ENCODE data around the gene POLR2F. TPM values are rescaled to one million over a fixed set of nuclear protein-coding genes. Genes with fewer than 3 reads are reported as not detected.

Gene POLR2F
- total RNA-seq, 1 donor from 2014 or later: 75.5 TPM

DNA sequence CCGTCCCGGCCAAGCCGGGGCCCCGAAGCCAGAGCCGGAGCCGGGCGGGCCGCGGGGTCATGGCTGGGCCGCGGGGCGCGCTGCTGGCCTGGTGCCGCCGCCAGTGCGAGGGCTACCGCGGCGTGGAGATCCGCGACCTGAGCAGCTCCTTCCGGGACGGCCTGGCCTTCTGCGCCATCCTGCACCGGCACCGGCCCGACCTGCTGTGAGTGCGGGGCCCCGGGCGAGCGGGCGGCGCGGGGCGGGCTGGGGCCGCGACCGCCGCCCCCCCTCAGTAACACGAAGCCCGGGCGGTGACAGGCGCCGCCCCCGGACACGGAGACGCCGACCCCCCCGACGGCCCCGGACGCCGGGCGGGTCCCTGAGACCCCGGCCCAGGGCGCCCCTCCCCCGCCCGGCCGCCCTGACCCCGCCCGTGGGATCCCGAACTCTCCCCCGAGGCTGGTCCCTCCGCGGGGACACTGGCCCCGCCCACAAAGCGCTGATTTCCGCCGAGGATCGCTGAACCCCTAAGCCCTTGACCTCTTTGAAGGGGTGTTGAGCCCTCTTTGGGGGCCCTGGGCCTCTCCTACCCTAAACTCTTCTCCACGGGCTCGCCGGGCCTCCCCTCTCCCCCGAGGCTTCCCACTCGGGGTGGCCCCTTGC, 47.0 kb upstream of the POLR2F start:
- H3K27me3 Mint-ChIP-seq (ENCODE audit: insufficient read depth, low read depth): no peaks in the 10 kb centered on the region
- Histone ChIP-seq H3K36me3 (no peaks in the 10 kb centered on the region), H3K9me3 (ENCODE audit: low read depth) (no peaks in the 10 kb centered on the region), H3K4me2 (peak overlapping the region; percentile 97), H3F3A (ENCODE audit: low read depth) (peaks cover 24% of the 10 kb centered on the region), H2AFZ (replicated peaks) (peak overlapping the region; percentile 63), H4K20me1 (ENCODE audit: low read depth) (peaks cover 20% of the 10 kb centered on the region), H3K4me1 (peaks cover 31% of the 10 kb centered on the region), H3K9ac (no peak overlapping the region), H3K79me2 (ENCODE audit: low read depth) (peaks cover 6% of the 10 kb centered on the region), H3K4me3 (peak overlapping the region; percentile 80), H3K27me3 (no peaks in the 10 kb centered on the region), H3K27ac (no peak overlapping the region)
- H3K27ac Mint-ChIP-seq: no peak overlapping the region
- H3K4me3 Mint-ChIP-seq: peak overlapping the region; percentile 85
- DNase-seq (ENCODE audit: low spot score): peak; percentile 55
- TF ChIP-seq EZH2 (IDR thresholded peaks at IDR 0.05) (no peak), EZH2phosphoT487 (IDR thresholded peaks at IDR 0.05) (no peak)
- TF ChIP-seq, protein P1, sequence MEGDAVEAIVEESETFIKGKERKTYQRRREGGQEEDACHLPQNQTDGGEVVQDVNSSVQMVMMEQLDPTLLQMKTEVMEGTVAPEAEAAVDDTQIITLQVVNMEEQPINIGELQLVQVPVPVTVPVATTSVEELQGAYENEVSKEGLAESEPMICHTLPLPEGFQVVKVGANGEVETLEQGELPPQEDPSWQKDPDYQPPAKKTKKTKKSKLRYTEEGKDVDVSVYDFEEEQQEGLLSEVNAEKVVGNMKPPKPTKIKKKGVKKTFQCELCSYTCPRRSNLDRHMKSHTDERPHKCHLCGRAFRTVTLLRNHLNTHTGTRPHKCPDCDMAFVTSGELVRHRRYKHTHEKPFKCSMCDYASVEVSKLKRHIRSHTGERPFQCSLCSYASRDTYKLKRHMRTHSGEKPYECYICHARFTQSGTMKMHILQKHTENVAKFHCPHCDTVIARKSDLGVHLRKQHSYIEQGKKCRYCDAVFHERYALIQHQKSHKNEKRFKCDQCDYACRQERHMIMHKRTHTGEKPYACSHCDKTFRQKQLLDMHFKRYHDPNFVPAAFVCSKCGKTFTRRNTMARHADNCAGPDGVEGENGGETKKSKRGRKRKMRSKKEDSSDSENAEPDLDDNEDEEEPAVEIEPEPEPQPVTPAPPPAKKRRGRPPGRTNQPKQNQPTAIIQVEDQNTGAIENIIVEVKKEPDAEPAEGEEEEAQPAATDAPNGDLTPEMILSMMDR (IDR thresholded peaks at IDR 0.05): no peak
- H3K9me3 Mint-ChIP-seq: no peaks in the 10 kb centered on the region
- peaks cover 46% of the 10 kb centered on the region for H3K4me1 Mint-ChIP-seq
- H3K36me3 Mint-ChIP-seq: peaks cover 4% of the 10 kb centered on the region

DNA sequence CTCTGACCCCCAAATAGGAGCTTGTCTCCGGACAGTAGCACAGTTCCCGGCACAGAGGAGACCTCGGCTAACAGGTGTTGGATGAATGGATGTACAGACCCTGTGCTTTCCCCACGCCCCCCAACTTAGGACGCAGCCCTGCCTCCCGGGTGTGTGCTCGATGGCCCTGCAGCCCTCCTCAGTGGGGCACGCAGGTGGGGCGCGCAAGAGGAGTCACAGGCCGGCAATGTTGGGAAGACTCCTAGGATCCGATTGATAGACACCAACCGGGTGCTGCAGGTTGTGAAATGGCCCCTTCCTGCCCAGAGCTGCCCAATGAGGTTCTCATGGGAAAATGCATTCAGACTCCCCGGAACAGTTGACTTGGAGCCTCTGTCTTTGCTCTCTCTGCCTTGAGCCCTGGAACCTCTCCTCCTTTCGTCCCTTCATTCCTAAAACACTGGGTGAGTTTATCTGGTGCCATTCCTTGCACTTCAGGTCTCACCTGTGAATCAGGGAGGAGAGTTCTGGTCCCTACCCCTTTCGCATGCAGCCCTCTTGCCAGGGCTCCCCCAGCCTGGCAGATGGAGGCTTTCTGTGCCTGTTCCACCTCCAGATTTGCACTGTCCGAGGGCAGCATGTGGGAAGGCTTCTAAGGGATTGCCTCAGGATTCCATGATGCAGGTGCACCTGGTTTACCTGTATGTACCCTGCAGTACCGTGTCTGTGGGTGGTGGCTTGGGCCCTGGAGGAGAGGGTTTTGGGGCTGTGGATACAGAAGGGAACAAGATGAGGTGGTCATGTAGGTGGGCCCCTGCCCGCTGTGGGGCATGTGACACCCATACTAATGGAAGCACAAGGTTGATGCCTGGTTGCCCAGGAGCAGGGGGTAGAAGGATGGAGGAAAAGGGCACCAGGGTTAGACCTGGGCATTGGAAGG, 46.2 kb upstream of the POLR2F start:
- Mint-ChIP-seq H3K4me1 (peaks cover 49% of the 10 kb centered on the region), H3K27ac (peak overlapping the region; percentile 7), H3K9me3 (no peaks in the 10 kb centered on the region), H3K36me3 (peaks cover 4% of the 10 kb centered on the region), H3K27me3 (ENCODE audit: insufficient read depth, low read depth) (no peaks in the 10 kb centered on the region), H3K4me3 (peak overlapping the region; percentile 85)
- Histone ChIP-seq H3K27ac (no peak overlapping the region), H2AFZ (replicated peaks) (no peak overlapping the region), H3K4me1 (peaks cover 33% of the 10 kb centered on the region), H4K20me1 (ENCODE audit: low read depth) (peaks cover 27% of the 10 kb centered on the region), H3K9ac (no peak overlapping the region), H3K79me2 (ENCODE audit: low read depth) (peaks cover 6% of the 10 kb centered on the region), H3K27me3 (no peaks in the 10 kb centered on the region), H3K4me3 (peak overlapping the region; percentile 80), H3F3A (ENCODE audit: low read depth) (peaks cover 24% of the 10 kb centered on the region), H3K36me3 (no peaks in the 10 kb centered on the region), H3K4me2 (peak overlapping the region; percentile 97), H3K9me3 (ENCODE audit: low read depth) (no peaks in the 10 kb centered on the region)
- TF ChIP-seq EZH2 (IDR thresholded peaks at IDR 0.05) (no peak), EZH2phosphoT487 (IDR thresholded peaks at IDR 0.05) (no peak)
- TF ChIP-seq, protein P1 (IDR thresholded peaks at IDR 0.05): no peak
- DNase-seq (ENCODE audit: low spot score): no peak

DNA sequence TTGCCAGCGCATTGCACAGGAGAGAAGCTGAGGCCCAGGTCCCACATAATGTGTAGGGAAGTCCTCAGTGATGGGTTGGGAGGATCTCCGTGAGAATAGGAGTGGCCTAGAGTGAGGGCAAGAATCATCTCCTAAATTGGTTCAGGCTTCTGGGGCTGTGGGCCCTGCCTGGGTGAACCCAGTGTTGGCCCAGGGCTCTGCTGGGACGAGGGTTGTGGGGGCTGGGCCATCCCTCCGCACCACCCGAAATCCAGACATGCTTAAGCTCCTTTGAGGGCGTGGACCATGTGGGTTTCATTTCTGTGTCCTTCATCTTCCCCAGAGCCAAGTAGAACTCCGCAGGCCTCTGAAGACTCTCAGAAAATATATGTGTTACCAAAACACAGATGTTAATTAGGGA, 43.7 kb upstream of the POLR2F start:
- H3K27ac ChIP-seq: no peak overlapping the region

More for the DNA sequence above, 43.7 kb upstream of the POLR2F start:
- Histone ChIP-seq H2AFZ (replicated peaks) (no peak overlapping the region), H3K4me1 (peaks cover 33% of the 10 kb centered on the region), H3K4me2 (no peak overlapping the region), H3K9me3 (ENCODE audit: low read depth) (no peaks in the 10 kb centered on the region), H3K9ac (no peak overlapping the region), H4K20me1 (ENCODE audit: low read depth) (peaks cover 27% of the 10 kb centered on the region), H3K79me2 (ENCODE audit: low read depth) (peaks cover 6% of the 10 kb centered on the region), H3F3A (ENCODE audit: low read depth) (peaks cover 20% of the 10 kb centered on the region), H3K27me3 (no peaks in the 10 kb centered on the region), H3K4me3 (no peak overlapping the region), H3K36me3 (no peaks in the 10 kb centered on the region)
- peak overlapping the region; percentile 56 for H3K4me3 Mint-ChIP-seq
- H3K9me3 Mint-ChIP-seq: no peaks in the 10 kb centered on the region
- TF ChIP-seq EZH2phosphoT487 (IDR thresholded peaks at IDR 0.05) (no peak), EZH2 (IDR thresholded peaks at IDR 0.05) (no peak)
- TF ChIP-seq, protein P1 (IDR thresholded peaks at IDR 0.05): no peak
- H3K36me3 Mint-ChIP-seq: peaks cover 5% of the 10 kb centered on the region
- H3K4me1 Mint-ChIP-seq: peaks cover 49% of the 10 kb centered on the region
- H3K27ac Mint-ChIP-seq: no peak overlapping the region
- DNase-seq (ENCODE audit: low spot score): no peak
- peaks cover 2% of the 10 kb centered on the region for H3K27me3 Mint-ChIP-seq (ENCODE audit: insufficient read depth, low read depth)

Measured in neural progenitor cell (in vitro differentiated cells).